Measurements from ENCODE around the gene LDLRAD1.
"Not testable (repeated sequence)": the region's sequence is repeated elsewhere in the genome, so short reads cannot be mapped to it uniquely, and the experiment has no call there.

The LDLRAD1 gene

GRCh38 chr1:54017979-54018378 lies at the start of gene LDLRAD1:
Gene LDLRAD1 (minus strand): TSS chr1:54018186. CDS start chr1:54018112, 74 bp downstream.
- no peak for DNase-seq (ENCODE audit: low read depth)

GRCh38 chr1:54064299-54064698 lies 46.3 kb upstream of the LDLRAD1 start:
- DNase-seq (ENCODE audit: low read depth) = no peak

GRCh38 chr1:54054438-54054749 lies 36.4 kb upstream of the LDLRAD1 start:
- no peak for DNase-seq (ENCODE audit: low read depth)

- peak; percentile 2 for DNase-seq (ENCODE audit: low read depth)
Observed at GRCh38 chr1:54053745-54054437, 35.9 kb upstream of the LDLRAD1 start.

- peak; percentile 96 for DNase-seq (ENCODE audit: low read depth)
Observed at GRCh38 chr1:54052934-54053744, 35.2 kb upstream of the LDLRAD1 start, which contains the start of the genes TCEANC2 and TMEM59. Gene TCEANC2 (plus strand): TSS chr1:54053608. CDS start chr1:54054423, 815 bp downstream. Gene TMEM59 (minus strand): TSS chr1:54053204. CDS start chr1:54053188, 16 bp downstream.

GRCh38 chr1:54052431-54052933 lies 34.5 kb upstream of the LDLRAD1 start:
- DNase-seq (ENCODE audit: low read depth) = no peak

GRCh38 chr1:54051933-54052430 lies 34.0 kb upstream of the LDLRAD1 start:
- DNase-seq (ENCODE audit: low read depth) = no peak

GRCh38 chr1:54050435-54050834 lies 32.4 kb upstream of the LDLRAD1 start:
- not testable (repeated sequence) for DNase-seq (ENCODE audit: low read depth)

- no peak for DNase-seq (ENCODE audit: low read depth)
Observed at GRCh38 chr1:54047384-54048305, 29.7 kb upstream of the LDLRAD1 start.

GRCh38 chr1:54046671-54047383 lies 28.8 kb upstream of the LDLRAD1 start:
- DNase-seq (ENCODE audit: low read depth) = no peak

GRCh38 chr1:54045496-54045895 lies 27.5 kb upstream of the LDLRAD1 start:
- no peak for DNase-seq (ENCODE audit: low read depth)

- DNase-seq (ENCODE audit: low read depth) = no peak
Observed at GRCh38 chr1:54041806-54042205, 23.8 kb upstream of the LDLRAD1 start.

- no peak for DNase-seq (ENCODE audit: low read depth)
Observed at GRCh38 chr1:54037476-54037875, 19.5 kb upstream of the LDLRAD1 start.

- DNase-seq (ENCODE audit: low read depth) = no peak
Observed at GRCh38 chr1:54028306-54029251, 10.6 kb upstream of the LDLRAD1 start.

GRCh38 chr1:54027848-54028247 lies 9.9 kb upstream of the LDLRAD1 start:
- DNase-seq (ENCODE audit: low read depth) = no peak

GRCh38 chr1:54024811-54025210 lies 6.8 kb upstream of the LDLRAD1 start:
- DNase-seq (ENCODE audit: low read depth) = not testable (repeated sequence)

- DNase-seq (ENCODE audit: low read depth) = no peak
Observed at GRCh38 chr1:54024358-54024757, 6.4 kb upstream of the LDLRAD1 start.

- DNase-seq (ENCODE audit: low read depth) = not testable (repeated sequence)
Observed at GRCh38 chr1:54019562-54020176, 1.7 kb upstream of the LDLRAD1 start.

- no peak for DNase-seq (ENCODE audit: low read depth)
Observed at GRCh38 chr1:54018635-54019034, 649 bp upstream of the LDLRAD1 start.
